K562 (cell line): ENCODE measurements around the gene LGI4. TPM values are rescaled to one million over a fixed set of nuclear protein-coding genes. Genes with fewer than 3 reads are reported as not detected.
A peak's percentile ranks its signal among the peaks of the same experiment; 100 is the strongest.

Experiments
- ARID3B ChIP-seq: fragments of 250-450 bp; sonication (Bioruptor Pico); IDR thresholded peaks from 2 replicates; pipeline ENCODE4 v1.4.0; 2020; ENCODE audit warnings: borderline replicate concordance
- CBX5 ChIP-seq: IDR thresholded peaks from 2 replicates; pipeline ENCODE4 v1.6.1; 2014; ENCODE audit warnings: low read depth, borderline replicate concordance
- CBX8 ChIP-seq: fragments of 200-600 bp; sonication (generic); IDR thresholded peaks from 2 replicates; pipeline ENCODE4 v1.6.1; 2012; ENCODE audit warnings: borderline replicate concordance, mixed run types, low read depth, mild to moderate bottlenecking, moderate library complexity, mixed read lengths, low read length, control low read depth, inconsistent platforms; ENCODE audit not compliant: poor library complexity, severe bottlenecking; ENCODE audit errors: extremely low read depth
- CGGBP1 ChIP-seq: fragments of 250-450 bp; sonication (Bioruptor Pico); IDR thresholded peaks from 2 replicates; pipeline ENCODE4 v1.9.0; 2021; ENCODE audit warnings: mild to moderate bottlenecking
- CHD2 ChIP-seq: IDR thresholded peaks from 2 replicates; pipeline ENCODE4 v1.6.1; 2011; ENCODE audit warnings: low read depth, low read length
- DEAF1 ChIP-seq: fragments of 450-650 bp; formaldehyde crosslinking; IDR thresholded peaks from 2 replicates; pipeline ENCODE4 v1.4.0; 2020; ENCODE audit warnings: mild to moderate bottlenecking, moderate library complexity
- DPF2 ChIP-seq: fragments of 450-650 bp; IDR thresholded peaks from 2 replicates; pipeline ENCODE4 v1.6.1; 2016
- E4F1 ChIP-seq: fragments of 250-450 bp; sonication (Bioruptor Pico); IDR thresholded peaks from 2 replicates; pipeline ENCODE4 v1.5.0; 2021; ENCODE audit warnings: mild to moderate bottlenecking, borderline replicate concordance
- ESRRA ChIP-seq: fragments of 450-650 bp; IDR thresholded peaks from 2 replicates; pipeline ENCODE4 v1.6.1; 2014; ENCODE audit warnings: low read depth, mild to moderate bottlenecking, moderate library complexity, borderline replicate concordance
- EZH2 ChIP-seq: IDR thresholded peaks from 2 replicates; pipeline ENCODE4 v1.6.1; 2012; ENCODE audit warnings: low read depth, mild to moderate bottlenecking, inconsistent platforms, low read length, borderline replicate concordance
- GTF2F1 ChIP-seq: IDR thresholded peaks from 2 replicates; pipeline ENCODE4 v1.6.1; 2011; ENCODE audit warnings: low read depth, low read length, improper control_type of control experiment
- HMG20A ChIP-seq: fragments of 450-650 bp; formaldehyde crosslinking; conservative IDR thresholded peaks from 2 replicates; pipeline ENCODE4 v1.4.0; 2020; ENCODE audit warnings: mild to moderate bottlenecking, mixed read lengths
- KAT7 ChIP-seq: sonication (generic); formaldehyde crosslinking; IDR thresholded peaks from 2 replicates; pipeline ENCODE4 v1.8.0; 2022; ENCODE audit warnings: missing genetic modification reagents, mild to moderate bottlenecking, borderline replicate concordance
- KLF6 ChIP-seq: fragments of 250-450 bp; sonication (Bioruptor Pico); IDR thresholded peaks from 2 replicates; pipeline ENCODE4 v1.4.0; 2020; ENCODE audit warnings: mild to moderate bottlenecking, moderate library complexity, borderline replicate concordance
- RBM15 ChIP-seq: fragments of 200-400 bp; formaldehyde crosslinking; IDR thresholded peaks from 2 replicates; pipeline ENCODE4 v1.6.1; 2018; ENCODE audit warnings: mild to moderate bottlenecking, low read length, moderate library complexity; ENCODE audit not compliant: insufficient read depth
- SNIP1 ChIP-seq: fragments of 450-650 bp; IDR thresholded peaks from 2 replicates; pipeline ENCODE4 v1.7.1; 2017; ENCODE audit warnings: low read depth, mild to moderate bottlenecking
- SRSF7 ChIP-seq: fragments of 200-400 bp; formaldehyde crosslinking; optimal IDR thresholded peaks from 2 replicates; pipeline ENCODE3; 2017; ENCODE audit warnings: mild to moderate bottlenecking, low read depth, low read length
- TFE3 ChIP-seq: fragments of 450-650 bp; formaldehyde crosslinking; IDR thresholded peaks from 2 replicates; pipeline ENCODE4 v1.4.0; 2020; ENCODE audit warnings: mild to moderate bottlenecking, mixed read lengths
- ZKSCAN1 ChIP-seq: fragments of 150-350 bp; IDR thresholded peaks from 2 replicates; pipeline ENCODE4 v1.6.1; 2016; ENCODE audit warnings: low read depth, low read length
- ZNF24 ChIP-seq: fragments of 450-650 bp; IDR thresholded peaks from 2 replicates; pipeline ENCODE4 v1.6.1; 2016
- ZNF707 ChIP-seq: fragments of 250-450 bp; sonication (Bioruptor Pico); conservative IDR thresholded peaks from 2 replicates; pipeline ENCODE4 v1.8.0; 2022; ENCODE audit warnings: inconsistent platforms, mild to moderate bottlenecking, moderate library complexity
- polyA plus RNA-seq, 8 experiments: library from polyadenylated mRNA; depleted of rRNA in 4 of 8; stranded (reverse) in 5 of 8; unstranded in 3 of 8; fragments of >200 nt; fragmentation: Nextera tagmentation in 2 of 8; fragmentation: Illumina TruSeq in 1 of 8; extraction: Ambion mirVana in 2 of 8; extraction: Trizol in 1 of 8; gene quantifications; 2 replicates each; pipeline versions ENCODE4 v1.2.1 to v1.2.3, GENCODE V29; 2011 to 2014; ENCODE audit warnings: inconsistent platforms in 1 of 8, missing spikeins in 1 of 8
- total RNA-seq, 7 experiments: library from RNA; depleted of rRNA in 6 of 7; stranded (reverse); fragments of >200 nt in 6 of 7; fragmentation: Illumina TruSeq in 2 of 7; extraction: Trizol in 2 of 7; gene quantifications; 2 replicates each; pipeline versions ENCODE4 v1.2.1 to v1.2.3, GENCODE V29; 2011 to 2021; ENCODE audit warnings: low replicate concordance in 1 of 7

LGI4 gene
- total and polyA plus RNA-seq, 9 of the 15 experiments (the other 6 are each of a cell fraction or from before 2014, with no cell fraction given), result 0.14 to 0.30 (median 0.24) TPM; not detected in 4

GRCh38 chr19:35114353-35115176 is 20.3 kb downstream of the LGI4 start (continued):
- TF ChIP-seq E4F1 (CRISPR knock-in tag), result no peak
- TF ChIP-seq ZNF707 (CRISPR knock-in tag), result no peak
- no peak for TF ChIP-seq CBX5
- no peak for TF ChIP-seq CGGBP1 (CRISPR knock-in tag)
- TF ChIP-seq ESRRA, result peak; percentile 35; the same call in 1 of the 2 replicates
- no peak for TF ChIP-seq ZKSCAN1
- TF ChIP-seq ZNF24, result no peak
- TF ChIP-seq DPF2, result no peak
- TF ChIP-seq CHD2, result no peak
- no peak for TF ChIP-seq HMG20A (CRISPR knock-in tag)
- TF ChIP-seq KAT7, result no peak
- no peak for TF ChIP-seq EZH2
- TF ChIP-seq KLF6, result no peak
- no peak for TF ChIP-seq GTF2F1
- 0 out of 2 replicates have a peak, but pooled peaks have one; percentile 32 for TF ChIP-seq DEAF1 (CRISPR knock-in tag)
- no peak for TF ChIP-seq SRSF7
- no peak for TF ChIP-seq TFE3
- no peak for TF ChIP-seq RBM15
- TF ChIP-seq ARID3B (CRISPR knock-in tag), result no peak
- TF ChIP-seq SNIP1, result no peak
- TF ChIP-seq CBX8, result no peak
